Measurements from ENCODE around the gene MYL3.
A peak's percentile ranks its signal among the peaks of the same experiment; 100 is the strongest.
"Not testable (repeated sequence)": the region's sequence is repeated elsewhere in the genome, so short reads cannot be mapped to it uniquely, and the experiment has no call there.

The MYL3 gene

GRCh38 chr3:46863261-46863782, at the start of gene MYL3:
Gene MYL3 (minus strand): TSS chr3:46863444. CDS start chr3:46863390, 54 bp downstream.
- no peak for DNase-seq

GRCh38 chr3:46912986-46913385, 49.7 kb upstream of the MYL3 start:
- no peak for DNase-seq

GRCh38 chr3:46910914-46911313, 47.7 kb upstream of the MYL3 start:
- not testable (repeated sequence) for DNase-seq

- no peak for DNase-seq
These were observed 47.0 kb upstream of the MYL3 start for GRCh38 chr3:46910166-46910760.

GRCh38 chr3:46909535-46910161, 46.4 kb upstream of the MYL3 start:
- DNase-seq, result peak; percentile 75

GRCh38 chr3:46908986-46909534, 45.8 kb upstream of the MYL3 start:
- DNase-seq, result no peak

GRCh38 chr3:46908294-46908985, 45.2 kb upstream of the MYL3 start:
- DNase-seq, result no peak

GRCh38 chr3:46907960-46908293, 44.7 kb upstream of the MYL3 start:
- no peak for DNase-seq

GRCh38 chr3:46907271-46907670, 44.0 kb upstream of the MYL3 start:
- no peak for DNase-seq

GRCh38 chr3:46906471-46907058, 43.3 kb upstream of the MYL3 start:
- no peak for DNase-seq

GRCh38 chr3:46905661-46906451, 42.6 kb upstream of the MYL3 start:
- DNase-seq, result no peak

- DNase-seq, result no peak
These were observed 41.9 kb upstream of the MYL3 start for GRCh38 chr3:46905213-46905560.

- DNase-seq, result no peak
These were observed 41.3 kb upstream of the MYL3 start for GRCh38 chr3:46904303-46905212.

- DNase-seq, result no peak
These were observed 40.4 kb upstream of the MYL3 start for GRCh38 chr3:46903341-46904302.

- no peak for DNase-seq
These were observed 39.0 kb upstream of the MYL3 start for GRCh38 chr3:46902188-46902631.

GRCh38 chr3:46901591-46902187, 38.4 kb upstream of the MYL3 start:
- no peak for DNase-seq

GRCh38 chr3:46901061-46901460, 37.8 kb upstream of the MYL3 start:
- no peak for DNase-seq

- no peak for DNase-seq
These were observed 37.1 kb upstream of the MYL3 start for GRCh38 chr3:46900356-46900755.

- DNase-seq, result no peak
These were observed 36.7 kb upstream of the MYL3 start for GRCh38 chr3:46900007-46900292.
